HCT116 (cell line): ENCODE results near the gene TSEN34. TPM values are rescaled to one million over a fixed set of nuclear protein-coding genes. Genes with fewer than 3 reads are reported as not detected.

ENCODE experiments used
- ATAC-seq: fragments of 200-7000 bp; cut with Tn5 transposase; 2 replicates; pipeline ENCODE4 v1.9.1; 2020; ENCODE audit warnings: mild to moderate bottlenecking, moderate library complexity
- BruUV-seq: library from RNA; stranded (reverse); fragments of 400-500 nt; replicated peaks from 2 replicates; lab custom pipeline; 2021; lab: Mats Ljungman, UMichigan
- CTCF ChIA-PET: fragments of 300-600 bp; sonication (Branson Sonifier 250); formaldehyde crosslinking; loops from one replicate; lab custom pipeline; 2021; ENCODE audit warnings: antibody characterized with exemption; lab: Charles Lee
- POLR2A ChIA-PET: fragments of 300-600, 350-600 bp; sonication (Branson Sonifier 250); formaldehyde crosslinking; loops from one replicate; lab custom pipeline; 2021; ENCODE audit warnings: antibody characterized with exemption; lab: Charles Lee
- RAD21 ChIA-PET, 2 experiments: fragments of 300-600 bp; sonication (Branson Sonifier 250); formaldehyde crosslinking; loops; one replicate each; lab custom pipeline; 2023; ENCODE audit warnings: low total read pairs in 2 of 2; ENCODE audit not compliant: uncharacterized antibody in 2 of 2, unreplicated experiment in 2 of 2, low non-redundant PET in 1 of 2; lab: Charles Lee
- DNase-seq: peaks from one replicate; pipeline ENCODE4 v3.0.0-alpha.2; 2010; ENCODE audit warnings: low read depth, low spot score
- H2AFZ ChIP-seq: fragments of 200-600 bp; shearing (Covaris generic), sonication (generic); 2 replicates; pipeline ENCODE4 v1.6.1; 2017; ENCODE audit warnings: low read depth, mixed run types, mixed read lengths, antibody characterized with exemption, low read length; ENCODE audit not compliant: poor library complexity, severe bottlenecking
- H3K27ac ChIP-seq: 2 replicates; pipeline ENCODE4 v1.5.1; 2012; ENCODE audit warnings: low read depth, low read length
- H3K27me3 ChIP-seq: fragments of 200-600 bp; sonication (generic); 2 replicates; pipeline ENCODE4 v1.6.1; 2016; ENCODE audit warnings: mixed run types, low read length, mixed read lengths; ENCODE audit not compliant: insufficient read depth
- H3K36me3 ChIP-seq, 2 experiments: fragments of 200-500 bp in 1 of 2; fragments of 200-600 bp in 1 of 2; sonication (Bioruptor generic) in 1 of 2; sonication (generic) in 1 of 2; 2 replicates each; pipeline versions ENCODE4 v1.5.1 to v1.6.1; 2014 to 2016; ENCODE audit warnings: low read length in 2 of 2, inconsistent platforms in 1 of 2, mixed read lengths in 1 of 2, mixed run types in 1 of 2; ENCODE audit not compliant: insufficient read depth in 2 of 2, control insufficient read depth in 1 of 2
- H3K4me1 ChIP-seq, 2 experiments: fragments of 200-600 bp in 1 of 2; sonication (generic) in 1 of 2; 2 replicates each; pipeline versions ENCODE4 v1.5.1 to v1.6.1; 2012 to 2017; ENCODE audit warnings: low read length in 2 of 2, inconsistent platforms in 1 of 2, mild to moderate bottlenecking in 1 of 2, mixed read lengths in 1 of 2, mixed run types in 1 of 2, moderate library complexity in 1 of 2; ENCODE audit not compliant: insufficient read depth in 2 of 2, control insufficient read depth in 1 of 2
- H3K4me2 ChIP-seq: fragments of 200-600 bp; sonication (generic); 2 replicates; pipeline ENCODE4 v1.6.1; 2017; ENCODE audit warnings: mixed run types, low read length, mixed read lengths
- H3K4me3 ChIP-seq, 2 experiments: fragments of 200-600 bp in 1 of 2; sonication (generic) in 1 of 2; replicated peaks in 1 of 2; 2 replicates each; pipeline ENCODE4 v1.5.1; 2011 to 2016; ENCODE audit warnings: low read length in 2 of 2, control low read depth in 1 of 2, low read depth in 1 of 2, mild to moderate bottlenecking in 1 of 2, mixed read lengths in 1 of 2, mixed run types in 1 of 2
- H3K79me2 ChIP-seq: fragments of 200-600 bp; sonication (generic); 2 replicates; pipeline ENCODE4 v1.6.1; 2017; ENCODE audit warnings: mild to moderate bottlenecking, mixed run types, low read length, moderate library complexity, mixed read lengths; ENCODE audit not compliant: insufficient read depth
- H3K9ac ChIP-seq: fragments of 200-600 bp; sonication (generic); 2 replicates; pipeline ENCODE4 v1.6.1; 2016; ENCODE audit warnings: low read length, mixed read lengths
- H3K9me2 ChIP-seq: fragments of 200-600 bp; sonication (generic), shearing (Covaris generic); 2 replicates; pipeline ENCODE4 v1.6.1; 2017; ENCODE audit warnings: mixed run types, mild to moderate bottlenecking, moderate library complexity; ENCODE audit not compliant: insufficient read depth
- H3K9me3 ChIP-seq, 2 experiments: fragments of 200-500 bp in 1 of 2; fragments of 200-600 bp in 1 of 2; sonication (Bioruptor generic) in 1 of 2; sonication (generic) in 1 of 2; 2 replicates each; pipeline ENCODE4 v1.6.1; 2014 to 2017; ENCODE audit warnings: low read length in 2 of 2, mixed read lengths in 2 of 2, inconsistent platforms in 1 of 2, low read depth in 1 of 2, mild to moderate bottlenecking in 1 of 2, mixed run types in 1 of 2, moderate library complexity in 1 of 2; ENCODE audit not compliant: control insufficient read depth in 1 of 2, insufficient read depth in 1 of 2
- H4K20me1 ChIP-seq: fragments of 200-600 bp; sonication (generic), shearing (Covaris generic); 2 replicates; pipeline ENCODE4 v1.6.1; 2017; ENCODE audit warnings: mixed run types, mild to moderate bottlenecking, moderate library complexity; ENCODE audit not compliant: insufficient read depth
- ATF3 ChIP-seq: IDR thresholded peaks from 2 replicates; pipeline ENCODE4 v1.6.1; 2012
- EZH2 ChIP-seq: fragments of 200-600 bp; sonication (generic); IDR thresholded peaks from 2 replicates; pipeline ENCODE4 v1.6.1; 2017; ENCODE audit warnings: antibody characterized with exemption, mixed run types
- REST ChIP-seq: IDR thresholded peaks from 2 replicates; pipeline ENCODE4 v1.6.1; 2012; ENCODE audit warnings: low read depth
- SP1 ChIP-seq: IDR thresholded peaks from 2 replicates; pipeline ENCODE4 v1.6.1; 2012; ENCODE audit warnings: low read depth
- YY1 ChIP-seq: IDR thresholded peaks from 2 replicates; pipeline ENCODE4 v1.6.1; 2011; ENCODE audit warnings: low read length, low read depth, moderate library complexity, mild to moderate bottlenecking; ENCODE audit not compliant: insufficient replicate concordance; ENCODE audit errors: extremely low read depth
- ZNF274 ChIP-seq: fragments of 200-500 bp; sonication (Bioruptor generic); IDR thresholded peaks from 2 replicates; pipeline ENCODE4 v1.6.1; 2014; ENCODE audit warnings: mild to moderate bottlenecking, low read depth, low read length, inconsistent platforms
- intact Hi-C: fragments of 100-400 bp; cut with micrococcal nuclease; formaldehyde crosslinking; loops from 2 replicates; pipeline ENCODE4 v1.10.0; 2022
- total RNA-seq: library from RNA; stranded (reverse); gene quantifications from one replicate; pipeline ENCODE4 v1.2.1, GENCODE V29; 2021; ENCODE audit not compliant: unreplicated experiment

The TSEN34 gene
- total RNA-seq, 1 experiment from 2014 or later: 99.9 TPM

- Histone ChIP-seq H3K9ac (no peak overlapping the region), H3K27me3 (no peaks in the 10 kb centered on the region), H3K4me2 (no peak overlapping the region), H3K4me1 (peaks cover 7 to 19% of the 10 kb centered on the region in 2 experiments), H4K20me1 (no peaks in the 10 kb centered on the region), H3K4me3 (no peak overlapping the region), H3K9me2 (no peaks in the 10 kb centered on the region), H3K79me2 (peaks cover 61% of the 10 kb centered on the region), H3K36me3 (peaks cover 46 to 55% of the 10 kb centered on the region in 2 experiments; a peak in 3 of 4 replicates), H3K27ac (no peak overlapping the region), H3K9me3 (no peaks in the 10 kb centered on the region), H2AFZ (no peak overlapping the region)
- no peak for TF ChIP-seq ZNF274
- no peak for TF ChIP-seq YY1
- TF ChIP-seq REST: no peak
- no peak for TF ChIP-seq EZH2
- no peak for TF ChIP-seq SP1
- no peak for TF ChIP-seq ATF3
- ATAC-seq: no peak
- intact Hi-C loops: no loop called here
- ChIA-PET POLR2A (no interaction called here), RAD21 (no interaction called here), CTCF (no interaction called here)
- BruUV-seq: no TSS peak
- no peak for DNase-seq
These were observed 49.8 kb upstream of the TSEN34 start for GRCh38 chr19:54141356-54141755.
